ENCODE data around the gene SEL1L2.

SEL1L2 gene

GRCh38 chr20:13934992-13935894, 55.2 kb downstream of the SEL1L2 start:
- in situ Hi-C loops (cut with MboI; ENCODE audit: low sequenced_read_pairs) = no loop called here

- in situ Hi-C loops (cut with MboI; ENCODE audit: low sequenced_read_pairs) = no loop called here
Measured at GRCh38 chr20:13930281-13930680, 60.1 kb downstream of the SEL1L2 start.

- in situ Hi-C loops (cut with MboI; ENCODE audit: low sequenced_read_pairs) = no loop called here
Measured at GRCh38 chr20:13929836-13930235, 60.6 kb downstream of the SEL1L2 start.

- in situ Hi-C loops (cut with MboI; ENCODE audit: low sequenced_read_pairs) = no loop called here
Measured at GRCh38 chr20:13928901-13929300, 61.5 kb downstream of the SEL1L2 start.

- in situ Hi-C loops (cut with MboI; ENCODE audit: low sequenced_read_pairs) = no loop called here
Measured at GRCh38 chr20:13927171-13927570, 63.2 kb downstream of the SEL1L2 start.

- in situ Hi-C loops (cut with MboI; ENCODE audit: low sequenced_read_pairs) = no loop called here
Measured at GRCh38 chr20:13922241-13922640, 68.2 kb downstream of the SEL1L2 start.

GRCh38 chr20:13915284-13915683, 75.1 kb downstream of the SEL1L2 start:
- in situ Hi-C loops (cut with MboI; ENCODE audit: low sequenced_read_pairs) = no loop called here

- in situ Hi-C loops (cut with MboI; ENCODE audit: low sequenced_read_pairs) = no loop called here
Measured at GRCh38 chr20:13913572-13913971, 76.8 kb downstream of the SEL1L2 start.

- in situ Hi-C loops (cut with MboI; ENCODE audit: low sequenced_read_pairs) = no loop called here
Measured at GRCh38 chr20:13913131-13913530, 77.3 kb downstream of the SEL1L2 start.

GRCh38 chr20:13910492-13910891, 79.9 kb downstream of the SEL1L2 start:
- in situ Hi-C loops (cut with MboI; ENCODE audit: low sequenced_read_pairs) = no loop called here

- in situ Hi-C loops (cut with MboI; ENCODE audit: low sequenced_read_pairs) = no loop called here
Measured at GRCh38 chr20:13909067-13909466, 81.3 kb downstream of the SEL1L2 start.

- in situ Hi-C loops (cut with MboI; ENCODE audit: low sequenced_read_pairs) = no loop called here
Measured at GRCh38 chr20:13904766-13905165, 85.6 kb downstream of the SEL1L2 start.

- in situ Hi-C loops (cut with MboI; ENCODE audit: low sequenced_read_pairs) = no loop called here
Measured at GRCh38 chr20:13900496-13900895, 89.9 kb downstream of the SEL1L2 start.

GRCh38 chr20:13898012-13898612, 92.3 kb downstream of the SEL1L2 start:
- in situ Hi-C loops (cut with MboI; ENCODE audit: low sequenced_read_pairs) = no loop called here

GRCh38 chr20:13891575-13891974, 98.8 kb downstream of the SEL1L2 start:
- in situ Hi-C loops (cut with MboI; ENCODE audit: low sequenced_read_pairs) = no loop called here

- in situ Hi-C loops (cut with MboI; ENCODE audit: low sequenced_read_pairs) = no loop called here
Measured at GRCh38 chr20:13884803-13885202, 105.6 kb downstream of the SEL1L2 start.

GRCh38 chr20:13883425-13883824, 107.0 kb downstream of the SEL1L2 start:
- in situ Hi-C loops (cut with MboI; ENCODE audit: low sequenced_read_pairs) = no loop called here

GRCh38 chr20:13878566-13878965, 111.8 kb downstream of the SEL1L2 start:
- in situ Hi-C loops (cut with MboI; ENCODE audit: low sequenced_read_pairs) = no loop called here

- in situ Hi-C loops (cut with MboI; ENCODE audit: low sequenced_read_pairs) = no loop called here
Measured at GRCh38 chr20:13877793-13878192, 112.6 kb downstream of the SEL1L2 start.

- in situ Hi-C loops (cut with MboI; ENCODE audit: low sequenced_read_pairs) = no loop called here
Measured at GRCh38 chr20:13875265-13875811, 115.1 kb downstream of the SEL1L2 start.

GRCh38 chr20:13874394-13875157, 115.8 kb downstream of the SEL1L2 start:
- in situ Hi-C loops (cut with MboI; ENCODE audit: low sequenced_read_pairs) = no loop called here
